Activated CD4-positive, alpha-beta T cell treated with anti-CD3 and anti-CD28 coated beads for 36 hours (primary cell): ENCODE data around the gene FLVCR2. TPM values are rescaled to one million over a fixed set of nuclear protein-coding genes. Genes with fewer than 3 reads are reported as not detected.

Source experiments
- ATAC-seq: fragments of 200-7000 bp; cut with Tn5 transposase; one replicate; pipeline ENCODE4 v1.10.0; 2021; ENCODE audit warnings: mild to moderate bottlenecking, moderate library complexity
- CTCF ChIA-PET: fragments of 350-600 bp; sonication (Branson Sonifier 250); formaldehyde crosslinking; loops from one replicate; lab custom pipeline; 2021; ENCODE audit warnings: antibody characterized with exemption; lab: Charles Lee
- POLR2A ChIA-PET: fragments of 350-600 bp; sonication (Branson Sonifier 250); formaldehyde crosslinking; loops from one replicate; lab custom pipeline; 2021; ENCODE audit warnings: antibody characterized with exemption, inconsistent platforms; lab: Charles Lee
- DNase-seq: peaks from one replicate; pipeline ENCODE4 v3.0.0-alpha.2; 2020
- H3K27ac Mint-ChIP-seq: one replicate; pipeline ENCODE4 v1.8.0; 2021; ENCODE audit warnings: mixed read lengths
- H3K27me3 Mint-ChIP-seq: one replicate; pipeline ENCODE4 v1.8.0; 2021; ENCODE audit warnings: mixed read lengths
- H3K36me3 Mint-ChIP-seq: one replicate; pipeline ENCODE4 v1.8.0; 2021; ENCODE audit warnings: low read depth, mixed read lengths
- H3K4me1 Mint-ChIP-seq: one replicate; pipeline ENCODE4 v1.8.0; 2021; ENCODE audit warnings: mixed read lengths
- H3K4me3 Mint-ChIP-seq: one replicate; pipeline ENCODE4 v1.8.0; 2021; ENCODE audit warnings: mild to moderate bottlenecking, moderate library complexity, mixed read lengths
- H3K9me3 Mint-ChIP-seq: one replicate; pipeline ENCODE4 v1.8.0; 2021; ENCODE audit warnings: low read depth, mixed read lengths
- intact Hi-C, 2 experiments: fragments of 100-400 bp; cut with DNase I in 1 of 2; cut with micrococcal nuclease in 1 of 2; formaldehyde crosslinking; loops; one replicate each; pipeline versions ENCODE4 v1.14.2 to v1.15.1; 2022 to 2024; cut with DNase I, micrococcal nuclease
- total RNA-seq, 2 experiments: library from RNA; stranded (reverse); gene quantifications; one replicate each; pipeline ENCODE4 v1.2.3, GENCODE V29; 2021

FLVCR2 gene
- total RNA-seq, 2 experiments from 2014 or later, result 2.2 to 3.2 TPM

DNA sequence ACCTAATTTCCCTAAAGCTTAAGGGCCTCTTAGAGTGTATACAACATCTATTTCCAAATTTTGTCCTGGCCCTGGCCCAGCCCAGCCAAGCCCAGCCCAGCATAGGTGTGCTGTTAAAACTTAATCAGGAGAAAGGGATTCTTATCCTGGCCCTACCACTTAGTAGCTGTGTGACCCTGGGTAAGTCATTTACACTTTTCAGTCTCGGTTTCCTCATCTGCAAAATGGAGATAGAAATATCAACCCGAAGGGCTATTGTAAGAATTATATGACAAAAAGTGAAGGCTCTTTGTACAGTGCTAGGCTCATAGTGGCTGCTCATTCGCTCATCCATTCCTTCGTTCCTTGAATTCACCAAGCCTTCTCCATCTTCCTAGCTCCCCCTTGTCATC lies 81.8 kb downstream of the FLVCR2 start:
- H3K36me3 Mint-ChIP-seq, result peaks cover 8% of the 10 kb centered on the region
- H3K27me3 Mint-ChIP-seq, result no peaks in the 10 kb centered on the region
- H3K4me3 Mint-ChIP-seq, result peak overlapping the region; percentile 96
- peak overlapping the region; percentile 99 for H3K27ac Mint-ChIP-seq
- no peak for ATAC-seq
- ChIA-PET CTCF (interaction anchor here (0.7 to 1.9 kb wide), 13 partner anchors 10 to 351 kb away, joined by 3 to 17 read pairs (median 3); no protein-coding TSS in a partner anchor), POLR2A (interaction anchor here (1.0 to 1.5 kb wide), 3 partner anchors 83 to 117 kb away, joined by 4 to 6 read pairs (median 6); no protein-coding TSS in a partner anchor)
- DNase-seq, result no peak
- intact Hi-C loops, result loop anchor here (1.0 to 5.0 kb wide), 8 partner anchors 83 to 1153 kb away; partner anchors contain the start of genes ANGEL1 (in 1 of the 2), DLST (in 1 of the 2), FOS (in 1 of the 2) and GPATCH2L (in 1 of the 2)
- H3K4me1 Mint-ChIP-seq, result peaks cover 17% of the 10 kb centered on the region
- no peaks in the 10 kb centered on the region for H3K9me3 Mint-ChIP-seq

DNA sequence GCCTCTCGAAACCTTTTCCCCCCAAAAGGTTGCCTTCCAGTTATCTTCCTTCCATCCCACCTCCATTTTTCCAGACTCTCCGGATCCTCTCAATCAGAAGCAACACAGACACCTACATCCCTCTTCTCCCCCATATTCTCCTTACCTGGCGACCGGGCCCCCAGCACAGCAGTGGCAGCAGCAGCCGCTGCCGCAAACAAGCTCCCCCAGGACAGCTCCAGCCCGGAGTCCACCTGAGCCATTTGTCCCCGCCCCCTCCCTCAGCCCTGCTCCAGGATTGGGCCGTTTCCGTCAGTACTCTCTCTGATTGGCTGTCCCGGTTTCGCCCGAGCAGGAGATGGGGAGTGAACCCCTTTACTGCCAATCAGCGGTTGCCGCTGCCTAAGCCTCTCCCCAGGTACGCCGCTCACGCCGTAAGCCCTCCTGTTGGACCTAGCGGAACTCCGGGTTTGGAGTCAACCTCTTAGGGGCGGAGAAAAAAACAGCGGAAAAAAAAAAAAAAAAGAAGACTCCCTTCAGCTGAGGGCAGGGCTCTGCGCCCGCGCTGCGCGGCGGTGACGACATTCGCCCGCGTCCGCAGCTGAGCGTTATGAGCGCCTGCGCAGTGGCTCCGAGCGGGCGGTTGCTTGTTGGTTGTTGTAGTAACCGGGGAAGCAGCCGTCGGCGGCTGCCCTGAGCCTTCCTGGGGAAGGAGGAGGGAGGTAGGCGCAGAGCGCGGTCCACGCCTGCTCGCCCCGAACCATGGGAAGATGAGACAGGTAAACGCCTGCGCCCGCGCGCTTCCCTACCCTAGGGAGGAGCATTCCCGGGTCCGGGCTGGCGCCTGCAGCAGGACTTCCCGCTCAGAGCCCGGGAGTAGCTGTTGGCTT lies 82.4 kb downstream of the FLVCR2 start, which contains the start of the genes ERG28 and TTLL5:
Gene ERG28 (minus strand): TSS at position 247 of the 869 bp plus-strand sequence. CDS start 3,374 bp downstream, outside the sequence.
Gene TTLL5 (plus strand): TSS at position 617 of the 869 bp plus-strand sequence. CDS start 1,904 bp downstream, outside the sequence.
- ChIA-PET POLR2A (interaction anchor here (0.6 to 1.5 kb wide), 7 partner anchors 83 to 739 kb away, joined by 3 to 7 read pairs (median 6); no protein-coding TSS in a partner anchor), CTCF (interaction anchor here (0.5 to 1.9 kb wide), 17 partner anchors 10 to 353 kb away, joined by 3 to 17 read pairs (median 3); no protein-coding TSS in a partner anchor)
- DNase-seq, result peak; percentile 97
- Mint-ChIP-seq H3K27me3 (no peaks in the 10 kb centered on the region), H3K27ac (peak within 1 kb of the TSS; percentile 99), H3K36me3 (peaks cover 8% of the 10 kb centered on the region), H3K9me3 (no peaks in the 10 kb centered on the region), H3K4me1 (peaks cover 17% of the 10 kb centered on the region), H3K4me3 (peak within 1 kb of the TSS; percentile 96)
- intact Hi-C loops, result loop anchor here (1.0 to 5.0 kb wide), 16 partner anchors 12 to 1152 kb away; partner anchors contain the start of genes TMED10 (in 2 of the 2), ANGEL1 (in 1 of the 2), AREL1 (in 1 of the 2) and BATF (in 1 of the 2)
- peak; percentile 99 for ATAC-seq

DNA sequence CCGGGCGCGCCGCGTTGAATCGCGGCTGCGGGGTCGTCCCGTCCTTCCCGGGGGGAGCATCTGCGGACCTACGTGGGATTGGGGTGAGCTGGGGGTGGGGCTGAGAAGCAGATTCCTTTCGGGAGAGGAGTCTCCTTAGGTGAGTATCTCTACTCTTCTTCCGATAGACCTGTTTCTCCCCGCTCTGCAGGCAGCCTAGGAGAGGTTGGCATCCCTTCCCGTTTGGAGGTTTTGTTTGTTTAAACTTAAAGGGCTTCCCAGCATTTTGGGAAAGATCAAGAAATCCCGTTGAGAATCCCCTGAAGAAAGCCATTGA lies 83.0 kb downstream of the FLVCR2 start:
- ChIA-PET CTCF (interaction anchor here (0.8 to 1.0 kb wide), 3 partner anchors 91 to 353 kb away, joined by 3 to 5 read pairs (median 4); no protein-coding TSS in a partner anchor), POLR2A (interaction anchor here (0.6 to 1.5 kb wide), 5 partner anchors 98 to 739 kb away, joined by 3 to 7 read pairs (median 6); no protein-coding TSS in a partner anchor)
- peaks cover 17% of the 10 kb centered on the region for H3K4me1 Mint-ChIP-seq
- peak overlapping the region; percentile 96 for H3K4me3 Mint-ChIP-seq
- H3K27me3 Mint-ChIP-seq, result no peaks in the 10 kb centered on the region
- no peaks in the 10 kb centered on the region for H3K9me3 Mint-ChIP-seq
- peak overlapping the region; percentile 99 for H3K27ac Mint-ChIP-seq
- intact Hi-C loops, result loop anchor here (1.0 to 5.0 kb wide), 14 partner anchors 12 to 1151 kb away; partner anchors contain the start of genes TMED10 (in 2 of the 2), ANGEL1 (in 1 of the 2), AREL1 (in 1 of the 2) and BATF (in 1 of the 2)
- peaks cover 8% of the 10 kb centered on the region for H3K36me3 Mint-ChIP-seq
- DNase-seq (no peak), ATAC-seq (no peak)

DNA sequence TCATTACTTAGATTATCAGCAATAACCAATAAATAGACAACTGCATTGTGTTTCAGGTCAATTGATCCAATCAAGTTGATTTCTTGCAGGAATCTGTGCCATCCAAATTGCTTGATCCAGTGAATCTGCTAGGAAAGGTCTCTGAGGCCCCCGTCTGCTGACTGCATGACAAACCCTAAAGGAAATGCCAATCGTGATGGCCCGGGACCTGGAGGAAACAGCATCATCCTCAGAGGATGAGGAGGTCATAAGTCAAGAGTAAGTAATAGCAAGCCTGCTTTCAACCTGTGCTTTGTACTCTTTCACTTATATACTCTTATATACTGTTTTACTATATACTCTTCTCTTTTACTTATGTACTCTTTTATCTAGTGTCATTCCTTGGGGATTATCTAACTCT lies 84.5 kb downstream of the FLVCR2 start:
- intact Hi-C loops, result loop anchor here (5.0 kb wide), 2 partner anchors 319 to 781 kb away; partner anchors contain the start of genes DLST (in 1 of the 2) and TGFB3 (in 1 of the 2)
- peaks cover 8% of the 10 kb centered on the region for H3K36me3 Mint-ChIP-seq
- no peak overlapping the region for H3K27ac Mint-ChIP-seq
- H3K4me3 Mint-ChIP-seq, result peak overlapping the region; percentile 42
- ATAC-seq (no peak), DNase-seq (no peak)
- H3K4me1 Mint-ChIP-seq, result peaks cover 17% of the 10 kb centered on the region
- H3K9me3 Mint-ChIP-seq, result no peaks in the 10 kb centered on the region
- H3K27me3 Mint-ChIP-seq, result no peaks in the 10 kb centered on the region
- ChIA-PET POLR2A (no interaction called here), CTCF (interaction anchor here (0.6 to 1.0 kb wide), 4 partner anchors 9 to 368 kb away, joined by 3 to 4 read pairs (median 4); no protein-coding TSS in a partner anchor)

DNA sequence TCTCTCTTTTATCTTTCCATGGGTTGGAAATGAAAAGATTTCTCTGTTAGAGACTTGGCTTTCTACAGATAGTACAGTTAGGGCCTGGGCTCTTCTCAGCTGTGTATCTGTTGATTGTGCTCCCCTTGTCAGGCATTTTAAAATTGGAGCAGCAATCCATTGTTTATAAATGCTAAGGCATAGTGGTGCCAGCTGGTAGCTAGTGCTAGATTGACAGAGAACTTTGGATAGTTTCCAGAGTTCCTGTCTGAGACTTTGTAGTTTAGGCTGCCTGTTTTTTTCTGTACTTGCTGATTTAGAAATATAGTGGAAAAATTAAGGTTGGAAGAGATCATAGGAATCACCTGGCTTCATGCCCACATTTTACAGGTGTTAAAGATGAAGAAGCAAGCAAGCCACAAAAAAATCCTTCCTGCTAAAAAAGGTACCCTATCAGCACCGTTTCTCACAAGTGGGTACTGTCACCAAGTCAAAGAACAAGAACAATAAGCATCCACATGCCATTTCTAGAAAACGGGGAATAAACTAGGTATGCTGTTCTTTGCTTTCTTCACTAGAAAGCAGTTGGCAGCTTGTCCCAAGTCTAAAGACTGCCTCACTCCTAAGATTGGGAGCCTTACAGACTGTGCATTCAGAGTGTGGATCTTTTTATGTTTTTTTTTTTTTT lies 88.8 kb downstream of the FLVCR2 start:
- Mint-ChIP-seq H3K4me1 (peaks cover 8% of the 10 kb centered on the region), H3K4me3 (no peak overlapping the region), H3K36me3 (peaks cover 34% of the 10 kb centered on the region), H3K9me3 (no peaks in the 10 kb centered on the region), H3K27ac (no peak overlapping the region), H3K27me3 (no peaks in the 10 kb centered on the region)
- intact Hi-C loops, result no loop called here
- ATAC-seq, result no peak
- ChIA-PET CTCF (interaction anchor here (0.9 to 1.5 kb wide), 4 partner anchors 9 to 90 kb away, joined by 3 to 4 read pairs (median 3); no protein-coding TSS in a partner anchor), POLR2A (no interaction called here)
- no peak for DNase-seq

DNA sequence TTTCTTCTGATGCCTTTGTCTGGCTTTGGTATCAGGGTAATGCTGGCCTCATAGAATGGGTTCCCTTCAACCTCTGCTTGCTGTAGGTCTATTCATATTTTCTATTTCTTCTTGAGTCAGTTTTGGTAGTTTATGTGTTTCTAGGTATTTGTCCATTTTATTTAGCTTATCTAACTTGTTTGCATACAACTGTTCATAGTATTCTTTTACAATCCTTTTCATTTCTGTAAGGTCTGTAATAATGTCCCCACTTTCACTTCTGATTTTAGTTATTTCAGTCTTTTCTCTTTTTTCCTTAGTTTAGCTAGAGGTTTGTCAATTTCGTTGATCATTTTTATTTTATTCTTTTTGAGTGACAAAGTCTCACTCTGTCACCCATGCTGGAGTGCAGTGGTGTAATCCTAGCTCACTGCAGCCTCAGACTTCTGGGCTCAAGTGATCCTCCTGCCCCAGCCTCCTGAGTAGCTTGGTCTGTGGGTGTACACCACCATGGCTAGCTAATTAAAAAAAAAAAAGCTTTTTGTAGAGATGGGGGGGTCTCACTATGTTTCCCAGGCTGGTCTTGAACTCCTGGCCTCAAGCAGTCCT lies 94.3 kb downstream of the FLVCR2 start:
- intact Hi-C loops, result loop anchor here in 1 of 2 experiments (1.0 kb wide), 1 partner anchor 11 kb away; the partner anchor contains the start of gene TTLL5
- peaks cover 6% of the 10 kb centered on the region for H3K9me3 Mint-ChIP-seq
- peaks cover 42% of the 10 kb centered on the region for H3K36me3 Mint-ChIP-seq
- ChIA-PET CTCF (interaction anchor here (0.7 to 1.4 kb wide), 4 partner anchors 9 to 310 kb away, joined by 3 to 4 read pairs (median 3); no protein-coding TSS in a partner anchor), POLR2A (interaction anchor here (0.6 kb wide), 1 partner anchor 102 kb away, joined by 4 read pairs; no protein-coding TSS in a partner anchor)
- H3K4me3 Mint-ChIP-seq, result no peak overlapping the region
- no peak overlapping the region for H3K27ac Mint-ChIP-seq
- ATAC-seq (peak; percentile 21), DNase-seq (no peak)
- peaks cover 27% of the 10 kb centered on the region for H3K4me1 Mint-ChIP-seq
- H3K27me3 Mint-ChIP-seq, result no peaks in the 10 kb centered on the region

DNA sequence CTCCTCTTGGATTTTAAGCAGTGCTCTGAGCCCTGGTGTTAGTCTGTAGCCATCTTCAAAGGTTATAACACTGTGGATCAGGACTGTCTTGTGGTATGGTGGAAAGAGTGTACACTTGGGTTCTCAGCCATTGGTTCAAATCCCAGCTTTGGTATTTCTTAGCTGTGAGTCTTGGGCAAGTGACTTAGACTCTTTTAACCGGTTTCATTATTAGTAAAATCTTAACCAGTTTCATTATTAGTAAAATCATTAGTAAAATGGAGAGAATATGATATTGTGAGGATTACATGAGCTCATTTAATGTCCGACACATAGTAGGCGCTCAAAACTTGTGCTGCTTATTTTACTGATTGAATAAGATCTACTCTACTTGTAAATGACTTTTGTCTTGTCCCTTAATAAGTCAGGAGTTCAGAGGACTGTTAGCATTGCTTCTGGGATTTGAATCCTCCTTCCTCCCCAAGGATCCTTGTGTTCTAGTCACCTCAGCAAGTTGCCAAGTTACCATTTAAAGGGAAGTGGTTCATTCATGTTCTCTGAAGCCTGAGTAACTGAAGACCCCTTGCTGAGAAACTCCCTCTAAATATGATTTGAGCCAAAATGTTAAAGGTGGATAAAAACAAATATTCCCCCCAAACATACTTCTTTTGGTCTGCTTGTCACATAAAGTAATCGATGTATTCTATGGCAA lies 95.1 kb downstream of the FLVCR2 start:
- DNase-seq (no peak), ATAC-seq (peak; percentile 91)
- Mint-ChIP-seq H3K27me3 (no peaks in the 10 kb centered on the region), H3K4me1 (peaks cover 27% of the 10 kb centered on the region), H3K4me3 (no peak overlapping the region), H3K36me3 (peaks cover 40% of the 10 kb centered on the region), H3K27ac (peak overlapping the region; percentile 60), H3K9me3 (peaks cover 6% of the 10 kb centered on the region)
- intact Hi-C loops, result loop anchor here in 1 of 2 experiments (1.0 kb wide), 1 partner anchor 12 kb away; the partner anchor contains the start of gene TTLL5
- ChIA-PET POLR2A (interaction anchor here (0.6 kb wide), 1 partner anchor 103 kb away, joined by 4 read pairs; no protein-coding TSS in a partner anchor), CTCF (interaction anchor here (1.1 to 1.4 kb wide), 3 partner anchors 10 to 309 kb away, joined by 3 to 4 read pairs (median 3); no protein-coding TSS in a partner anchor)

DNA sequence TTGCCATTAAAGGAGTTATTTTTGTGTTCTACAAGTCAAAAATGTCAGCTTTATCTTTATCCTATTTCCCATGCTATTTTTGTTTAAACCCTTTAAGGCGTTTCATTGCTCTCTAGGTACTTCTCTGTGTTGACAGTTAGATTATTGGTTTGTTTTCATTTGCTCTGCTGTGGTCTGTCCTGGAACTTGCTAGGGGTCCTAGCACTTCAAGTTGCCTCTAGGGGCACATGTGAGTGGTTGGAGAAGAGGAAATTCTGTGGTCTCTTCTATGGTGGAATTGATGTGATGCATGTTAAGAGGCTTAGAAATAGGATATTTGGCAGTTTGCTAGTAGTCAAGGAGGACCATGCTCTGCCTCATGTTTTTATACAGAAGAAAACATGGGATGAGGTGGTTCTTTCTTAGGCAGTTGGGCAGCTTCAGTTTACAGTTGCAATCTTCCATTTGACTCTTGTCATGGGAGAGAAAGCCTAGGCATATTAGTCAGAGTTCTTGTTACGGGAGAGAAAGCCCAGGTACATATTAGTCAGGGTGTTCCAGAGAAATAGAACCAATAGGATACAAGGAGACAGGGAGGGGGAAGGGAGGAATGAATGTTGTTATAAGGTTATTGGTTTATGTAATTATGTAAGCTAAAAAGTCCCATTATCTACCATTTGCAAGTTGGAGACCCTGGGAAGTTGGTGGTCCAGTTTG lies 97.0 kb downstream of the FLVCR2 start:
- Mint-ChIP-seq H3K9me3 (peaks cover 6% of the 10 kb centered on the region), H3K27me3 (no peaks in the 10 kb centered on the region), H3K27ac (no peak overlapping the region), H3K4me3 (no peak overlapping the region), H3K36me3 (peaks cover 31% of the 10 kb centered on the region), H3K4me1 (peaks cover 25% of the 10 kb centered on the region)
- ChIA-PET POLR2A (no interaction called here), CTCF (no interaction called here)
- ATAC-seq, result no peak
- DNase-seq, result no peak
- intact Hi-C loops, result no loop called here

DNA sequence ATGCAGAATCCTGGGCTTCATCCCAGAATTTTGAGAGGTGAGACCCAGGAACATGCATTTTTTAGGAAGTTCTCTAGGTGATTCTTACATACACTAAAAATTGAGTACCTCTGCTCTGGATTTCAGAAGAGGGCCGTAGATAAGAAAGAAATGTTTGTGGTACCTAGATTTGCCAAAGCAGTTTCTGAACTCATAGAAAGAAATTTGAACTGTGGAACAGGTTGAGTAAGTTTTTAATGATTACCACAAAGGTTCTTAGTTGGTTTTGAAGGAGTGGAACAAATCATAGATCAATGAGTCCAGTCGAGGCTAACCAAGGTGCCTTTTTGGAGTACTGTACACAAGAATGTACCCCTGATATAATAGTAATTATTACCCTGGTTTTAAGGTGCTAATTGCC lies 107.5 kb downstream of the FLVCR2 start:
- Mint-ChIP-seq H3K4me1 (peaks cover 10% of the 10 kb centered on the region), H3K27ac (no peak overlapping the region), H3K9me3 (no peaks in the 10 kb centered on the region), H3K4me3 (no peak overlapping the region), H3K36me3 (peaks cover 36% of the 10 kb centered on the region), H3K27me3 (no peaks in the 10 kb centered on the region)
- ChIA-PET POLR2A (interaction anchor here (0.7 kb wide), 1 partner anchor 10 kb away, joined by 3 read pairs; no protein-coding TSS in a partner anchor), CTCF (interaction anchor here (0.8 to 1.4 kb wide), 2 partner anchors 79 to 194 kb away, joined by 3 read pairs; no protein-coding TSS in a partner anchor)
- intact Hi-C loops, result no loop called here
- no peak for ATAC-seq
- no peak for DNase-seq
